Lower lobe of right lung (tissue), 2 donors: ENCODE measurements around the gene NIBAN1. TPM values are rescaled to one million over a fixed set of nuclear protein-coding genes. Genes with fewer than 3 reads are reported as not detected.

ENCODE experiments used
- ATAC-seq, 2 donors: fragments of 200-7000 bp; cut with Tn5 transposase; one replicate each; pipeline ENCODE4 v1.9.1; 2020 to 2022; ENCODE audit warnings: mild to moderate bottlenecking in 2 of 2, moderate library complexity in 2 of 2
- DNase-seq: peaks from one replicate; pipeline ENCODE4 v3.0.0-alpha.2; 2020
- H3K27ac ChIP-seq: fragments of 200-600 bp; one replicate; pipeline ENCODE4 v1.8.0; 2022
- H3K27me3 ChIP-seq: fragments of 200-600 bp; one replicate; pipeline ENCODE4 v1.8.0; 2022; ENCODE audit warnings: low read depth
- H3K36me3 ChIP-seq: fragments of 200-600 bp; one replicate; pipeline ENCODE4 v1.8.0; 2022; ENCODE audit warnings: mild to moderate bottlenecking
- H3K4me1 ChIP-seq: fragments of 200-600 bp; one replicate; pipeline ENCODE4 v1.8.0; 2022
- H3K4me3 ChIP-seq: fragments of 200-600 bp; one replicate; pipeline ENCODE4 v1.8.0; 2022; ENCODE audit warnings: mild to moderate bottlenecking
- H3K9me3 ChIP-seq: fragments of 200-600 bp; one replicate; pipeline ENCODE4 v1.8.0; 2022
- intact Hi-C: fragments of 100-400 bp; cut with DNase I; formaldehyde crosslinking; loops from one replicate; pipeline ENCODE4 v1.11.0; 2022
- total RNA-seq: library from RNA; stranded (reverse); fragmentation: NEBNext Ultra II Directional; extraction: Animal tissue kit (Norgen Biotek cat#: 25700); gene quantifications from one replicate; pipeline ENCODE4 v1.2.1, GENCODE V29; 2021
- TF ChIP-seq, protein P1 (sequence below): fragments of 200-600 bp; IDR thresholded peaks from one replicate; pipeline ENCODE4 v1.8.0; 2022; ENCODE audit warnings: antibody characterized with exemption, mild to moderate bottlenecking
- donor health status: DM: no; HTN: yes; CAD: no; lungs with severe emphysema.

The NIBAN1 gene
- total RNA-seq, 1 donor from 2014 or later = 44.8 TPM

DNA sequence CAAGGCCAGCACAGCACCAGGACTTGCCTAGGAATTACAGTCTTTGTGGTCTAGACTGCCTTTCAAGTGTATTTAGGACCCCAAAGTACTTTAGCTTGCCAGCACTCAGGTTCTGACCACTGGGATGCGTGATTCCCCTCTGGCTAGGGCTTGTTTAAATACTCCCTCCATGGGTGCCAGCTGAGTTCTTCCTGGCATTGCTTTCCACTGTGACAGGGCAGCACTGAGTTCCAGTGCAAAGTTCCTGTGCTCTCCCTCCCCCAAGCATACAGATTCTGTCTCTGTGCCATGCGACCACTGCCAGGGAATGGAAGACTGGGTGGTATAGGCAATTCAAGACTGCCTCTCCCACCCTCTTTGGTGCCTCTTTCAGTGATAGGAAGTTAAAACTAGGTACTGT, 45.9 kb downstream of the NIBAN1 start:
- no peak overlapping the region for H3K4me3 ChIP-seq
- H3K36me3 ChIP-seq = no peaks in the 10 kb centered on the region
- intact Hi-C loops = no loop called here
- DNase-seq = no peak
- no peaks in the 10 kb centered on the region for H3K9me3 ChIP-seq
- TF ChIP-seq, protein P1, sequence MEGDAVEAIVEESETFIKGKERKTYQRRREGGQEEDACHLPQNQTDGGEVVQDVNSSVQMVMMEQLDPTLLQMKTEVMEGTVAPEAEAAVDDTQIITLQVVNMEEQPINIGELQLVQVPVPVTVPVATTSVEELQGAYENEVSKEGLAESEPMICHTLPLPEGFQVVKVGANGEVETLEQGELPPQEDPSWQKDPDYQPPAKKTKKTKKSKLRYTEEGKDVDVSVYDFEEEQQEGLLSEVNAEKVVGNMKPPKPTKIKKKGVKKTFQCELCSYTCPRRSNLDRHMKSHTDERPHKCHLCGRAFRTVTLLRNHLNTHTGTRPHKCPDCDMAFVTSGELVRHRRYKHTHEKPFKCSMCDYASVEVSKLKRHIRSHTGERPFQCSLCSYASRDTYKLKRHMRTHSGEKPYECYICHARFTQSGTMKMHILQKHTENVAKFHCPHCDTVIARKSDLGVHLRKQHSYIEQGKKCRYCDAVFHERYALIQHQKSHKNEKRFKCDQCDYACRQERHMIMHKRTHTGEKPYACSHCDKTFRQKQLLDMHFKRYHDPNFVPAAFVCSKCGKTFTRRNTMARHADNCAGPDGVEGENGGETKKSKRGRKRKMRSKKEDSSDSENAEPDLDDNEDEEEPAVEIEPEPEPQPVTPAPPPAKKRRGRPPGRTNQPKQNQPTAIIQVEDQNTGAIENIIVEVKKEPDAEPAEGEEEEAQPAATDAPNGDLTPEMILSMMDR = no peak
- H3K27me3 ChIP-seq = no peaks in the 10 kb centered on the region
- no peak for ATAC-seq
- no peak overlapping the region for H3K27ac ChIP-seq
- no peaks in the 10 kb centered on the region for H3K4me1 ChIP-seq

Other genes with a start within 250 kb of the NIBAN1 start
- 45.5 TPM for gene EDEM3, start 219.7 kb downstream of the NIBAN1 start, total RNA-seq
- 17.0 TPM for gene RNF2, start 71.0 kb upstream of the NIBAN1 start, total RNA-seq
- gene TRMT1L, start 182.4 kb upstream of the NIBAN1 start, total RNA-seq = 14.9 TPM
- 7.4 TPM for gene SWT1, start 182.7 kb upstream of the NIBAN1 start, total RNA-seq